HepG2 (cell line): ENCODE results near the gene SYNGR1. TPM values are rescaled to one million over a fixed set of nuclear protein-coding genes. Genes with fewer than 3 reads are reported as not detected.

Experiments used
- BRCA1 ChIP-seq: sonication (generic); formaldehyde crosslinking; IDR thresholded peaks from 2 replicates; pipeline ENCODE4 v1.4.0; 2020; ENCODE audit warnings: missing genetic modification reagents
- CENPT ChIP-seq: sonication (generic); formaldehyde crosslinking; IDR thresholded peaks from 2 replicates; pipeline ENCODE4 v1.8.0; 2022; ENCODE audit warnings: low read depth, mild to moderate bottlenecking, moderate library complexity, missing genetic modification reagents
- GABPB1 ChIP-seq: IDR thresholded peaks from 2 replicates; pipeline ENCODE4 v1.6.1; 2016; ENCODE audit warnings: mild to moderate bottlenecking, missing genetic modification reagents, moderate library complexity, missing compliant biosample characterization
- GATAD1 ChIP-seq: IDR thresholded peaks from 2 replicates; pipeline ENCODE4 v1.6.1; 2016; ENCODE audit warnings: missing genetic modification reagents, missing compliant biosample characterization
- HDAC2 ChIP-seq: sonication (generic); formaldehyde crosslinking; IDR thresholded peaks from 2 replicates; pipeline ENCODE4 v1.4.0; 2020; ENCODE audit warnings: missing genetic modification reagents
- HES4 ChIP-seq: sonication (generic); formaldehyde crosslinking; IDR thresholded peaks from 2 replicates; pipeline ENCODE4 v1.9.0; 2021; ENCODE audit warnings: mild to moderate bottlenecking, missing genetic modification reagents, borderline replicate concordance
- HIC2 ChIP-seq: sonication (generic); formaldehyde crosslinking; IDR thresholded peaks from 2 replicates; pipeline ENCODE4 v1.9.0; 2022; ENCODE audit warnings: low read depth, missing genetic modification reagents
- NFKB2 ChIP-seq: sonication (generic); formaldehyde crosslinking; IDR thresholded peaks from 2 replicates; pipeline ENCODE4 v1.4.0; 2020; ENCODE audit warnings: missing genetic modification reagents, borderline replicate concordance
- SMC3 ChIP-seq: IDR thresholded peaks from 2 replicates; pipeline ENCODE4 v1.6.1; 2011; ENCODE audit warnings: low read length, improper control_type of control experiment
- SRSF1 ChIP-seq: fragments of 200-400 bp; formaldehyde crosslinking; optimal IDR thresholded peaks from 2 replicates; pipeline ENCODE3; 2017; ENCODE audit warnings: mild to moderate bottlenecking, low read depth, low read length, moderate library complexity
- TBP ChIP-seq: sonication (generic); formaldehyde crosslinking; IDR thresholded peaks from 2 replicates; pipeline ENCODE4 v1.5.0; 2020; ENCODE audit warnings: missing genetic modification reagents
- ZBTB21 ChIP-seq: sonication (generic); formaldehyde crosslinking; IDR thresholded peaks from 2 replicates; pipeline ENCODE4 v1.4.0; 2020; ENCODE audit warnings: missing genetic modification reagents
- ZBTB38 ChIP-seq: sonication (generic); formaldehyde crosslinking; IDR thresholded peaks from 2 replicates; pipeline ENCODE4 v1.5.1; 2020; ENCODE audit warnings: mild to moderate bottlenecking, missing genetic modification reagents
- ZNF275 ChIP-seq: sonication (generic); formaldehyde crosslinking; IDR thresholded peaks from 2 replicates; pipeline ENCODE4 v1.8.0; 2022; ENCODE audit warnings: missing genetic modification reagents, mild to moderate bottlenecking, inconsistent platforms, borderline replicate concordance
- ZNF3 ChIP-seq: IDR thresholded peaks from 2 replicates; pipeline ENCODE4 v1.7.0; 2017; ENCODE audit warnings: inconsistent platforms
- ZNF333 ChIP-seq: sonication (generic); formaldehyde crosslinking; IDR thresholded peaks from 2 replicates; pipeline ENCODE4 v1.4.0; 2020; ENCODE audit warnings: mild to moderate bottlenecking, missing genetic modification reagents, borderline replicate concordance
- ZNF780A ChIP-seq: sonication (generic); formaldehyde crosslinking; IDR thresholded peaks from 2 replicates; pipeline ENCODE4 v1.8.0; 2022; ENCODE audit warnings: mild to moderate bottlenecking, missing genetic modification reagents, moderate library complexity
- ZNF790 ChIP-seq: sonication (generic); formaldehyde crosslinking; IDR thresholded peaks from 2 replicates; pipeline ENCODE4 v1.8.0; 2022; ENCODE audit warnings: missing genetic modification reagents, mild to moderate bottlenecking, borderline replicate concordance
- polyA plus RNA-seq, 8 experiments: library from polyadenylated mRNA; depleted of rRNA in 3 of 8; stranded (reverse) in 7 of 8; unstranded in 1 of 8; fragments of >200 nt; fragmentation: Illumina TruSeq in 4 of 8; extraction: Trizol in 4 of 8; gene quantifications; 2 replicates each; pipeline versions ENCODE4 v1.2.1 to v1.2.3, GENCODE V29; 2011 to 2016; ENCODE audit warnings: low read depth in 4 of 8, missing spikeins in 1 of 8, mixed read lengths in 1 of 8; ENCODE audit not compliant: insufficient read depth in 1 of 8
- total RNA-seq, 5 experiments: library from RNA; depleted of rRNA; stranded (reverse); fragments of >200 nt; fragmentation: Illumina TruSeq; extraction: Trizol; gene quantifications; 2 replicates each; pipeline ENCODE4 v1.2.3, GENCODE V29; 2016; ENCODE audit warnings: low read depth in 1 of 5
- TF ChIP-seq, protein P1 (sequence below): sonication (generic); formaldehyde crosslinking; IDR thresholded peaks from 2 replicates; pipeline ENCODE4 v1.9.0; 2022; ENCODE audit warnings: missing genetic modification reagents, mild to moderate bottlenecking, borderline replicate concordance
- TF ChIP-seq, protein P2 (sequence below): sonication (generic); formaldehyde crosslinking; IDR thresholded peaks from 2 replicates; pipeline ENCODE4 v1.8.0; 2022; ENCODE audit warnings: missing genetic modification reagents, low read depth, mild to moderate bottlenecking, borderline replicate concordance
- TF ChIP-seq, protein P3 (sequence below): sonication (generic); formaldehyde crosslinking; IDR thresholded peaks from 2 replicates; pipeline ENCODE4 v1.4.0; 2020; ENCODE audit warnings: low read depth, mild to moderate bottlenecking, missing genetic modification reagents
- TF ChIP-seq, protein P4 (sequence below): sonication (generic); formaldehyde crosslinking; IDR thresholded peaks from 2 replicates; pipeline ENCODE4 v1.8.0; 2022; ENCODE audit warnings: mild to moderate bottlenecking, missing genetic modification reagents; ENCODE audit not compliant: insufficient replicate concordance

Gene SYNGR1
- total and polyA plus RNA-seq, 2 of the 13 experiments (the other 11 are each of a cell fraction or from before 2014, with no cell fraction given), result 0.27 to 2.7 TPM

GRCh38 chr22:39303358-39303757, 46.4 kb upstream of the SYNGR1 start (continued):
- TF ChIP-seq, protein P1, sequence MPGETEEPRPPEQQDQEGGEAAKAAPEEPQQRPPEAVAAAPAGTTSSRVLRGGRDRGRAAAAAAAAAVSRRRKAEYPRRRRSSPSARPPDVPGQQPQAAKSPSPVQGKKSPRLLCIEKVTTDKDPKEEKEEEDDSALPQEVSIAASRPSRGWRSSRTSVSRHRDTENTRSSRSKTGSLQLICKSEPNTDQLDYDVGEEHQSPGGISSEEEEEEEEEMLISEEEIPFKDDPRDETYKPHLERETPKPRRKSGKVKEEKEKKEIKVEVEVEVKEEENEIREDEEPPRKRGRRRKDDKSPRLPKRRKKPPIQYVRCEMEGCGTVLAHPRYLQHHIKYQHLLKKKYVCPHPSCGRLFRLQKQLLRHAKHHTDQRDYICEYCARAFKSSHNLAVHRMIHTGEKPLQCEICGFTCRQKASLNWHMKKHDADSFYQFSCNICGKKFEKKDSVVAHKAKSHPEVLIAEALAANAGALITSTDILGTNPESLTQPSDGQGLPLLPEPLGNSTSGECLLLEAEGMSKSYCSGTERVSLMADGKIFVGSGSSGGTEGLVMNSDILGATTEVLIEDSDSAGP (CRISPR knock-in tag), result peak; percentile 65
- TF ChIP-seq, protein P2, sequence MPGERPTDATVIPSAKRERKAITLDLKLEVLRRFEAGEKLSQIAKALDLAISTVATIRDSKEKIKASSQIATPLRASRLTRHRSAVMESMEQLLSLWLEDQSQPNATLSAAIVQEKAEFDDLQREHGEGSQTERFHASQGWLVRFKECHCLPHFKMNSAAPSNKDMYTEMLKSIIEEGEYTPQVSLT, result no peak
- no peak for TF ChIP-seq HES4 (CRISPR knock-in tag)
- TF ChIP-seq CENPT, result no peak
- peak; percentile 64; the same call in 1 of the 2 replicates for TF ChIP-seq ZBTB38
- TF ChIP-seq NFKB2 (CRISPR knock-in tag), result 0 out of 2 replicates have a peak, but pooled peaks have one; percentile 48
- TF ChIP-seq ZNF3 (CRISPR knock-in tag), result no peak
- no peak for TF ChIP-seq TBP (CRISPR knock-in tag)
- TF ChIP-seq SMC3, result no peak
- TF ChIP-seq BRCA1 (CRISPR knock-in tag), result peak; percentile 80; the same call in 1 of the 2 replicates
- TF ChIP-seq HIC2 (CRISPR knock-in tag), result no peak
- TF ChIP-seq ZNF780A (CRISPR knock-in tag), result no peak
- no peak for TF ChIP-seq ZNF275 (CRISPR knock-in tag)
- TF ChIP-seq, protein P3, sequence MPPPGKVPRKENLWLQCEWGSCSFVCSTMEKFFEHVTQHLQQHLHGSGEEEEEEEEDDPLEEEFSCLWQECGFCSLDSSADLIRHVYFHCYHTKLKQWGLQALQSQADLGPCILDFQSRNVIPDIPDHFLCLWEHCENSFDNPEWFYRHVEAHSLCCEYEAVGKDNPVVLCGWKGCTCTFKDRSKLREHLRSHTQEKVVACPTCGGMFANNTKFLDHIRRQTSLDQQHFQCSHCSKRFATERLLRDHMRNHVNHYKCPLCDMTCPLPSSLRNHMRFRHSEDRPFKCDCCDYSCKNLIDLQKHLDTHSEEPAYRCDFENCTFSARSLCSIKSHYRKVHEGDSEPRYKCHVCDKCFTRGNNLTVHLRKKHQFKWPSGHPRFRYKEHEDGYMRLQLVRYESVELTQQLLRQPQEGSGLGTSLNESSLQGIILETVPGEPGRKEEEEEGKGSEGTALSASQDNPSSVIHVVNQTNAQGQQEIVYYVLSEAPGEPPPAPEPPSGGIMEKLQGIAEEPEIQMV (CRISPR knock-in tag), result peak; percentile 63; the same call in 1 of the 2 replicates
- TF ChIP-seq GABPB1 (CRISPR knock-in tag), result peak; percentile 54
- TF ChIP-seq SRSF1, result no peak
- TF ChIP-seq ZBTB21 (CRISPR knock-in tag), result no peak
- TF ChIP-seq, protein P4, sequence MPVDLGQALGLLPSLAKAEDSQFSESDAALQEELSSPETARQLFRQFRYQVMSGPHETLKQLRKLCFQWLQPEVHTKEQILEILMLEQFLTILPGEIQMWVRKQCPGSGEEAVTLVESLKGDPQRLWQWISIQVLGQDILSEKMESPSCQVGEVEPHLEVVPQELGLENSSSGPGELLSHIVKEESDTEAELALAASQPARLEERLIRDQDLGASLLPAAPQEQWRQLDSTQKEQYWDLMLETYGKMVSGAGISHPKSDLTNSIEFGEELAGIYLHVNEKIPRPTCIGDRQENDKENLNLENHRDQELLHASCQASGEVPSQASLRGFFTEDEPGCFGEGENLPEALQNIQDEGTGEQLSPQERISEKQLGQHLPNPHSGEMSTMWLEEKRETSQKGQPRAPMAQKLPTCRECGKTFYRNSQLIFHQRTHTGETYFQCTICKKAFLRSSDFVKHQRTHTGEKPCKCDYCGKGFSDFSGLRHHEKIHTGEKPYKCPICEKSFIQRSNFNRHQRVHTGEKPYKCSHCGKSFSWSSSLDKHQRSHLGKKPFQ, result peak; percentile 62
- 0 out of 2 replicates have a peak, but pooled peaks have one; percentile 12 for TF ChIP-seq ZNF333 (CRISPR knock-in tag)
- peak; percentile 61 for TF ChIP-seq GATAD1
- peak; percentile 89 for TF ChIP-seq HDAC2 (CRISPR knock-in tag)
- no peak for TF ChIP-seq ZNF790 (CRISPR knock-in tag)
